ENCODE results near the gene RPS6KC1. TPM values are rescaled to one million over a fixed set of nuclear protein-coding genes. Genes with fewer than 3 reads are reported as not detected.
"Not testable (repeated sequence)": the region's sequence is repeated elsewhere in the genome, so short reads cannot be mapped to it uniquely, and the experiment has no call there.

The RPS6KC1 gene
- total RNA-seq, 2 experiments from 2014 or later, result 5.4 to 6.1 TPM

DNA sequence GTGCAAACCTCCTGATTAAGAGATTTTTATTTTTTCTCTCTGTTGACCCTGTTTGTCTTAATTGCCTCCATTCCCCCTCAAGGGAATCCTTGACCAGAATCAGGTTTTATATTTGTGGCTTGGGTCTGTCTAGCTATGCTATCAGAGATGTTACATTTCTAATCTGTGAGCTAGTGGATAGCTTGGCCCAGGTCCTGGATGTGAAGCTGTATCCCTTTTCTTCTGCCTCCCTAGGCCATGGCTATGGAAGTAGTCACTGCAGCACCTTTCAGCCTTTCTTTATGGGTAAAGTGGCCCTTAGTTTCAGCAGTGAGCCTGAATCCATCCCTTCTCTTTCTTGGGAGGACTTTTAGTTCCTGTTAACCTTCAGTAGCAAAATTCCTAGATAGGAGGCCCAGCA is 18.4 kb upstream of the RPS6KC1 start:
- Mint-ChIP-seq H3K27ac (no peak overlapping the region), H3K9me3 (peaks cover 4% of the 10 kb centered on the region), H3K4me3 (no peak overlapping the region), H3K27me3 (ENCODE audit: low read depth) (peaks cover 33% of the 10 kb centered on the region), H3K4me1 (ENCODE audit: low read depth) (no peaks in the 10 kb centered on the region), H3K36me3 (ENCODE audit: low read depth) (no peaks in the 10 kb centered on the region)
- DNase-seq, result no peak
- CTCF ChIA-PET, result interaction anchor here (0.8 kb wide), 1 partner anchor 555 kb away, joined by 4 read pairs; no protein-coding TSS in a partner anchor
- intact Hi-C loops (cut with micrococcal nuclease), result no loop called here

- H3K27ac Mint-ChIP-seq, result no peak overlapping the region
- intact Hi-C loops (cut with micrococcal nuclease), result no loop called here
- peaks cover 33% of the 10 kb centered on the region for H3K27me3 Mint-ChIP-seq (ENCODE audit: low read depth)
- no peaks in the 10 kb centered on the region for H3K4me1 Mint-ChIP-seq (ENCODE audit: low read depth)
- DNase-seq, result no peak
- H3K36me3 Mint-ChIP-seq (ENCODE audit: low read depth), result no peaks in the 10 kb centered on the region
- peaks cover 4% of the 10 kb centered on the region for H3K9me3 Mint-ChIP-seq
- CTCF ChIA-PET, result no interaction called here
- H3K4me3 Mint-ChIP-seq, result no peak overlapping the region
Measured at GRCh38 chr1:213034713-213035112, 16.3 kb upstream of the RPS6KC1 start.

DNA sequence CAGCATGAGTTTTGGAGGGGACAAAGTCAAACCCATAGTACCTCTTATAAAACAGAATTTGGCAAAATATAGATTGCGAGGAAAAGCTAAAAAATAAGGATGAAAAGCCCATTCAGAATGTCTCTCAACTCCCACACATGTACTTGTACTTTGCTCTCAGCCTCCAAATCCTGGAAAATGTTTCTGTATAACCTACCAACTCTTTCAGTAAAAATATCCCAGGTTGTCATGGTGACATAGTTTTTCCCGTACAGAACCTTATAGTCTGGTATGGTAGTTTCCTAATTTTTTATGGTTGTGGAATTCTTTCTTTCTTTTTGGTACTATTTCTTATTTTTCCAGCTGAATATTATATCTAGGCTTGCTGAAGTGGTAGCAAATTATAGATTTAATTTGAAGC is 15.5 kb upstream of the RPS6KC1 start:
- no peaks in the 10 kb centered on the region for H3K36me3 Mint-ChIP-seq (ENCODE audit: low read depth)
- H3K4me1 Mint-ChIP-seq (ENCODE audit: low read depth), result no peaks in the 10 kb centered on the region
- H3K4me3 Mint-ChIP-seq, result no peak overlapping the region
- DNase-seq, result no peak
- peaks cover 28% of the 10 kb centered on the region for H3K27me3 Mint-ChIP-seq (ENCODE audit: low read depth)
- CTCF ChIA-PET, result no interaction called here
- intact Hi-C loops (cut with micrococcal nuclease), result no loop called here
- peaks cover 4% of the 10 kb centered on the region for H3K9me3 Mint-ChIP-seq
- no peak overlapping the region for H3K27ac Mint-ChIP-seq

DNA sequence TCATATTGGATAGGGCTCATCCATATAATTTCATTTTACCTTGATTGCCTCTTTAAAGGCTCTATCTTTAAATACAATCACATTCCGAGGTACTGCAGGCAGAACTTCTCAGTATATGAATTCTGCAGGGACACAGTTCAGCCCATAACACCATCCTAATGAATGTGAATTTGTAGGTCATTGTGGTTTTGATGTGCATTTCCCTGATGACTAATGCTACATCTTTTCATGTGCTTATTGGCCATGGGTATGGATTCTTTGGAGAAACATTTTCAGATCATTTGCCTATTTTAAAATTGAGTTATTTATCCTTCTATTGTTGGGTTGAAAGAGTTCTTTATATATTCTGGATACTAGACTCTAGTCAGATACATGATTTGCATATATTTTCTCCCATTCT is 9.6 kb upstream of the RPS6KC1 start:
- no peaks in the 10 kb centered on the region for H3K36me3 Mint-ChIP-seq (ENCODE audit: low read depth)

DNA sequence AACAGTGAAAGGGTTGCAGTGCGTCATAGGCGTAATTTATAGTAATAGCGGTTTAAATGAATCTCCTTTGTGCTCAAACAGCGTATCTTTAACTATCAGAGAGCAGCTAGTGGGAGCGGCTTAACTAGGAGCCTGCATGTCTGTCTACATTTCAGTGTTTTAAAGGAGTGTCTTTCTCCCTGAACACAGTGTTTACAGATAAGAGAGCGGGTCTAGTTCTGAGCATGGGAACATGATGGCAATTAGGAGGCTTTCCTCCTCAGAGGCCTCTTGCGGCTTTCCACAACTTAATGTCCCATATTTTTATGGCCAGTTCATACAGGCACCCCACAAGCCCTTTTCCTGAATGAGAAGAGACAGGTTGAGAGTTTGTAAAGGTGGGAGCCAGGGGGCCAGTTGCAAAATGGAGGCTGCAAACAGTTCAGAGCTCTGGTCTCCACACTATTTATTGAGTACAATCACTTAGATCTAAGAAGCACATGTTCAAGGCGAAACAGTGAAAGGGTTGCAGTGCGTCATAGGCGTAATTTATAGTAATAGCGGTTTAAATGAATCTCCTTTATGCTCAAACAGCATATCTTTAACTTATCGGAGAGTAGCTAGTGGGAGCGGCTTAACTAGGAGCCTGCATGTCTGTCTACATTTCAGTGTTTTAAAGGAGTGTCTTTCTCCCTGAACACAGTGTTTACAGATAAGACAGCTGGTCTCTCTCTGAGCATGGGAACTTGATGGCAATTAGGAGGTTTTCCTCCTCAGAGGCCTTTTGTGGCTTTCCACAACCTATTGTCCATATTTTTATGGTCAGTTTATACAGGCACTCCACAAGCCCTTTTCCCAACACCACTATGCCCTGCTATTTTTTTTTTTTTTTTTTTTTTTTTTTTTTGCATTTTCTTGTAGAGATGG is 5.5 kb upstream of the RPS6KC1 start:
- H3K9me3 Mint-ChIP-seq; DNase-seq; intact Hi-C loops (cut with micrococcal nuclease); H3K36me3 Mint-ChIP-seq (ENCODE audit: low read depth); H3K4me3 Mint-ChIP-seq; H3K27ac Mint-ChIP-seq: not testable (repeated sequence)
- Mint-ChIP-seq H3K27me3 (ENCODE audit: low read depth) (peaks cover 13% of the 10 kb centered on the region), H3K4me1 (ENCODE audit: low read depth) (peaks cover 11% of the 10 kb centered on the region)
- CTCF ChIA-PET, result interaction anchor here (0.7 kb wide), 1 partner anchor 19 kb away, joined by 3 read pairs; no protein-coding TSS in a partner anchor

More for the DNA sequence above, 9.6 kb upstream of the RPS6KC1 start:
- Mint-ChIP-seq H3K4me1 (ENCODE audit: low read depth) (peaks cover 3% of the 10 kb centered on the region), H3K27ac (no peak overlapping the region), H3K9me3 (no peaks in the 10 kb centered on the region), H3K27me3 (ENCODE audit: low read depth) (peaks cover 7% of the 10 kb centered on the region), H3K4me3 (no peak overlapping the region)
- no peak for DNase-seq
- intact Hi-C loops (cut with micrococcal nuclease), result no loop called here
- CTCF ChIA-PET, result no interaction called here

GRCh38 chr1:213049232-213049631 is 1.8 kb upstream of the RPS6KC1 start:
- Mint-ChIP-seq H3K4me3 (no peak overlapping the region), H3K27ac (no peak overlapping the region), H3K4me1 (ENCODE audit: low read depth) (peaks cover 25% of the 10 kb centered on the region), H3K27me3 (ENCODE audit: low read depth) (peaks cover 13% of the 10 kb centered on the region), H3K9me3 (peaks cover 4% of the 10 kb centered on the region), H3K36me3 (ENCODE audit: low read depth) (peaks cover 6% of the 10 kb centered on the region)
- intact Hi-C loops (cut with micrococcal nuclease), result no loop called here
- no peak for DNase-seq
- CTCF ChIA-PET, result no interaction called here

GRCh38 chr1:213050745-213051126 is 305 bp upstream of the RPS6KC1 start:
- Mint-ChIP-seq H3K36me3 (ENCODE audit: low read depth) (peaks cover 6% of the 10 kb centered on the region), H3K9me3 (peaks cover 4% of the 10 kb centered on the region), H3K27ac (peak overlapping the region; percentile 81), H3K27me3 (ENCODE audit: low read depth) (peaks cover 13% of the 10 kb centered on the region), H3K4me3 (peak overlapping the region; percentile 97), H3K4me1 (ENCODE audit: low read depth) (peaks cover 30% of the 10 kb centered on the region)
- intact Hi-C loops (cut with micrococcal nuclease), result loop anchor here (1.0 kb wide), 4 partner anchors 20 to 259 kb away; partner anchors contain the start of genes ANGEL2, FLVCR1, NSL1 and TATDN3
- CTCF ChIA-PET, result interaction anchor here (0.6 to 1.1 kb wide), 2 partner anchors 20 to 1015 kb away, joined by 3 read pairs; partner anchors contain the start of genes DTL and INTS7
- no peak for DNase-seq

- Mint-ChIP-seq H3K4me3 (peak overlapping the region; percentile 97), H3K27me3 (ENCODE audit: low read depth) (peaks cover 13% of the 10 kb centered on the region), H3K36me3 (ENCODE audit: low read depth) (peaks cover 6% of the 10 kb centered on the region), H3K27ac (peak overlapping the region; percentile 82), H3K9me3 (peaks cover 4% of the 10 kb centered on the region), H3K4me1 (ENCODE audit: low read depth) (peaks cover 30% of the 10 kb centered on the region)
- intact Hi-C loops (cut with micrococcal nuclease), result loop anchor here (1.0 kb wide), 4 partner anchors 18 to 261 kb away; partner anchors contain the start of genes ANGEL2, FLVCR1, NSL1 and TATDN3
- CTCF ChIA-PET, result interaction anchor here (1.1 kb wide), 1 partner anchor 19 kb away, joined by 3 read pairs; no protein-coding TSS in a partner anchor
- no peak for DNase-seq
Measured at GRCh38 chr1:213051881-213052202, 801 bp downstream of the RPS6KC1 start.

DNA sequence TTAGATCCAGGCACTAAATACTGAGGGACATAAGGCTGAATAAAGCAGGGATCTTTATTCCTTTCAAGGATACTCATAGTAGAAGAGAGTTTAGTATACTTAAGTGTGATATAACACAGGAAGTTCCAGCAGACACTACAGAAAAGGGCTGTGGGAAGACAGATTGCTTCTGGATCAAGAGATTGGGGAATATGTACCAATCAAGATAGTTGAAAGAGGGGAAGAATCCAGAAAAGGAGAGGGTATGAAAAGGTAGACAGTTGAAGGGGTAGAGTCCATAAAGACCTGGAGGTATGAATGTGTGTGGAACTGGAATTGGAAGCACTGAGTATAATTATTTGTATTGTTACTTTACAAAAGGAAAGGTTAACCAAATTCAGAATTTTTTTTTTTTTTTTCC is 2.4 kb downstream of the RPS6KC1 start:
- no peak overlapping the region for H3K4me3 Mint-ChIP-seq
- H3K36me3 Mint-ChIP-seq (ENCODE audit: low read depth), result peaks cover 6% of the 10 kb centered on the region
- CTCF ChIA-PET, result no interaction called here

GRCh38 chr1:213054142-213054541 is 3.1 kb downstream of the RPS6KC1 start:
- intact Hi-C loops (cut with micrococcal nuclease), result no loop called here
- Mint-ChIP-seq H3K4me1 (ENCODE audit: low read depth) (peaks cover 32% of the 10 kb centered on the region), H3K27me3 (ENCODE audit: low read depth) (peaks cover 3% of the 10 kb centered on the region), H3K4me3 (no peak overlapping the region), H3K27ac (no peak overlapping the region), H3K9me3 (peaks cover 5% of the 10 kb centered on the region), H3K36me3 (ENCODE audit: low read depth) (peaks cover 6% of the 10 kb centered on the region)
- CTCF ChIA-PET, result interaction anchor here (0.6 kb wide), 1 partner anchor 16 kb away, joined by 3 read pairs; no protein-coding TSS in a partner anchor
- DNase-seq, result no peak

More for the DNA sequence above, 2.4 kb downstream of the RPS6KC1 start:
- H3K27ac Mint-ChIP-seq, result no peak overlapping the region
- H3K4me1 Mint-ChIP-seq (ENCODE audit: low read depth), result peaks cover 32% of the 10 kb centered on the region
- peaks cover 4% of the 10 kb centered on the region for H3K9me3 Mint-ChIP-seq
- H3K27me3 Mint-ChIP-seq (ENCODE audit: low read depth), result peaks cover 10% of the 10 kb centered on the region
- no peak for DNase-seq
- intact Hi-C loops (cut with micrococcal nuclease), result no loop called here

GRCh38 chr1:213054733-213055591 is 3.9 kb downstream of the RPS6KC1 start:
- DNase-seq, result no peak
- Mint-ChIP-seq H3K27ac (no peak overlapping the region), H3K4me3 (no peak overlapping the region), H3K9me3 (peaks cover 6% of the 10 kb centered on the region), H3K27me3 (ENCODE audit: low read depth) (no peaks in the 10 kb centered on the region), H3K36me3 (ENCODE audit: low read depth) (peaks cover 6% of the 10 kb centered on the region), H3K4me1 (ENCODE audit: low read depth) (peaks cover 30% of the 10 kb centered on the region)
- intact Hi-C loops (cut with micrococcal nuclease), result no loop called here
- CTCF ChIA-PET, result interaction anchor here (0.6 to 1.3 kb wide), 2 partner anchors 16 to 818 kb away, joined by 3 to 4 read pairs; no protein-coding TSS in a partner anchor

DNA sequence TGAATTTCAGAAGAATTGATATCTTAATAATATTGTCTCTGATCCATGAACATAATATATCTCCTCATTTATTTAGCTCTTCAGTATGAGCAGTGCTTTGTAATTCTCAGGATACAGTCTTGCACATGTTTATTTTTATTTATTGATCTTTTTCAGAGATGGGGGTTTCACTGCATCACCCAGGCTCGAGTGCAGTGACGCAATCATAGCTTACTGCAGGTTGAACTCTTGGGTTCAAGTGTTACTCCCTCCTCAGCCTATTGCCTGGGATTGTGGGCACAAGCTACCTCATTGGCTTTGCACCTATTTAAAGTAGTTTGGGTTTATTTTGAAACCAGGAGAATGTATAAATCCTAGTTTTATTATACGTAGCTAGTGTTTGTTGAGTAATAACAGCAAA is 4.7 kb downstream of the RPS6KC1 start:
- no peaks in the 10 kb centered on the region for H3K36me3 Mint-ChIP-seq (ENCODE audit: low read depth)
- CTCF ChIA-PET, result interaction anchor here (0.6 to 1.3 kb wide), 2 partner anchors 15 to 819 kb away, joined by 3 to 4 read pairs; no protein-coding TSS in a partner anchor
- no peak overlapping the region for H3K27ac Mint-ChIP-seq
- intact Hi-C loops (cut with micrococcal nuclease), result no loop called here
- no peak for DNase-seq
- H3K4me3 Mint-ChIP-seq, result no peak overlapping the region
- peaks cover 2% of the 10 kb centered on the region for H3K9me3 Mint-ChIP-seq
- no peaks in the 10 kb centered on the region for H3K27me3 Mint-ChIP-seq (ENCODE audit: low read depth)
- H3K4me1 Mint-ChIP-seq (ENCODE audit: low read depth), result peaks cover 22% of the 10 kb centered on the region
